Measurements from ENCODE around the gene PDE3A.
"Not testable (repeated sequence)": the region's sequence is repeated elsewhere in the genome, so short reads cannot be mapped to it uniquely, and the experiment has no call there.

DNA sequence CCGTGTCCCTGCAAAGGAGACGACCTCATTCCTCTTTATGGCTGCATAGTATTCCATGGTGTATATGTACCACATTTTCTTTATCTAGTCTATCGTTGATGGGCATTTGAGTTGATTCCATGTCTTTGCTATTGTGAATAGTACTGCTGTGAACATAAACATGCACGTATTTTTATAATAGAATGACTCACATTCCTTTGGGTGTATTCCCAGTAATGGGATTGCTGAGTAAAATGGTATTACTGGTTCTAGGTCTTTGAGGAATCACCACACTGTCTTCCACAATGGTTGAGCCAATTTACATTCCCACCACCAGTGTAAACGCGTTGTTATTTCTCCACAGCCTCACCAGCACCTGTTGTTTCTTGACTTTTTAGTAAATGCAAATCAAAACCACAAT lies 16.5 kb downstream of the PDE3A start:
- TF ChIP-seq, protein P1, sequence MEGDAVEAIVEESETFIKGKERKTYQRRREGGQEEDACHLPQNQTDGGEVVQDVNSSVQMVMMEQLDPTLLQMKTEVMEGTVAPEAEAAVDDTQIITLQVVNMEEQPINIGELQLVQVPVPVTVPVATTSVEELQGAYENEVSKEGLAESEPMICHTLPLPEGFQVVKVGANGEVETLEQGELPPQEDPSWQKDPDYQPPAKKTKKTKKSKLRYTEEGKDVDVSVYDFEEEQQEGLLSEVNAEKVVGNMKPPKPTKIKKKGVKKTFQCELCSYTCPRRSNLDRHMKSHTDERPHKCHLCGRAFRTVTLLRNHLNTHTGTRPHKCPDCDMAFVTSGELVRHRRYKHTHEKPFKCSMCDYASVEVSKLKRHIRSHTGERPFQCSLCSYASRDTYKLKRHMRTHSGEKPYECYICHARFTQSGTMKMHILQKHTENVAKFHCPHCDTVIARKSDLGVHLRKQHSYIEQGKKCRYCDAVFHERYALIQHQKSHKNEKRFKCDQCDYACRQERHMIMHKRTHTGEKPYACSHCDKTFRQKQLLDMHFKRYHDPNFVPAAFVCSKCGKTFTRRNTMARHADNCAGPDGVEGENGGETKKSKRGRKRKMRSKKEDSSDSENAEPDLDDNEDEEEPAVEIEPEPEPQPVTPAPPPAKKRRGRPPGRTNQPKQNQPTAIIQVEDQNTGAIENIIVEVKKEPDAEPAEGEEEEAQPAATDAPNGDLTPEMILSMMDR (IDR thresholded peaks at IDR 0.05): not testable (repeated sequence)
- not testable (repeated sequence) for TF ChIP-seq POLR2A, EP300 (IDR thresholded peaks at IDR 0.05)
